T-cell (primary cell): ENCODE results near the gene PRR5L. TPM values are rescaled to one million over a fixed set of nuclear protein-coding genes. Genes with fewer than 3 reads are reported as not detected.

Experiments
- ATAC-seq, 4 experiments: fragments of 200-7000 bp in 3 of 4; fragments of 150-1000 bp in 1 of 4; cut with Tn5 transposase; replicated peaks in 1 of 4; 1 replicate in 3 of 4; 2 replicates in 1 of 4; pipeline ENCODE4 v1.10.0; 2021; ENCODE audit warnings: moderate library complexity in 3 of 4, mild to moderate bottlenecking in 2 of 4, moderate number of reproducible peaks in 1 of 4
- CTCF ChIA-PET, 2 donors: fragments of 300-600 bp; sonication (Branson Sonifier 250); formaldehyde crosslinking; loops; one replicate each; lab custom pipeline; 2022; ENCODE audit warnings: antibody characterized with exemption in 2 of 2; lab: Charles Lee
- POLR2A ChIA-PET, 2 donors: fragments of 300-600 bp; sonication (Branson Sonifier 250); formaldehyde crosslinking; loops; one replicate each; lab custom pipeline; 2022; ENCODE audit warnings: antibody characterized with exemption in 2 of 2; lab: Charles Lee
- DNase-seq, 35 experiments: peaks; one replicate each; pipeline versions ENCODE4 v3.0.0 to v3.0.0-alpha.2; 2013 to 2023
- H3K27ac ChIP-seq: one replicate; pipeline ENCODE4 v1.5.1; 2013; ENCODE audit warnings: low read length
- H3K27me3 ChIP-seq, 2 experiments: replicated peaks in 1 of 2; 1 replicate in 1 of 2; 2 replicates in 1 of 2; pipeline versions ENCODE4 v1.6.1 to v1.7.0; 2013; ENCODE audit warnings: low read length in 1 of 2, mixed read lengths in 1 of 2; ENCODE audit not compliant: control insufficient read depth in 2 of 2, insufficient read depth in 2 of 2; ENCODE audit errors: extremely low read depth in 1 of 2
- H3K36me3 ChIP-seq, 2 donors: 1 replicate in 1 of 2; 2 replicates in 1 of 2; pipeline versions ENCODE4 v1.6.1 to v1.7.0; 2013; ENCODE audit warnings: low read length in 1 of 2; ENCODE audit not compliant: control insufficient read depth in 2 of 2, insufficient read depth in 1 of 2; ENCODE audit errors: extremely low read depth in 1 of 2
- H3K4me1 ChIP-seq, 2 experiments: 1 replicate in 1 of 2; 2 replicates in 1 of 2; pipeline versions ENCODE4 v1.6.1 to v1.7.0; 2013; ENCODE audit warnings: low read length in 2 of 2, mixed read lengths in 1 of 2; ENCODE audit not compliant: insufficient read depth in 2 of 2, control insufficient read depth in 1 of 2; ENCODE audit errors: extremely low read depth in 1 of 2
- H3K4me3 ChIP-seq, 2 donors: 1 replicate in 1 of 2; 2 replicates in 1 of 2; pipeline versions ENCODE4 v1.5.1 to v1.7.0; 2013; ENCODE audit warnings: mild to moderate bottlenecking in 2 of 2, low read length in 1 of 2, moderate library complexity in 1 of 2; ENCODE audit not compliant: control insufficient read depth in 1 of 2; ENCODE audit errors: extremely low read depth in 1 of 2
- H3K9me3 ChIP-seq: 2 replicates; pipeline ENCODE4 v1.7.0; 2013
- H3K27ac Mint-ChIP-seq, 2 donors: one replicate each; pipeline ENCODE4 v1.8.0; 2020 to 2021; ENCODE audit warnings: mild to moderate bottlenecking in 2 of 2, mixed read lengths in 2 of 2
- H3K27me3 Mint-ChIP-seq, 2 donors: one replicate each; pipeline ENCODE4 v1.8.0; 2021 to 2022; ENCODE audit warnings: mixed read lengths in 2 of 2
- H3K36me3 Mint-ChIP-seq: one replicate; pipeline ENCODE4 v1.8.0; 2021; ENCODE audit warnings: mixed read lengths
- H3K4me1 Mint-ChIP-seq, 3 donors: one replicate each; pipeline ENCODE4 v1.8.0; 2020 to 2022; ENCODE audit warnings: mixed read lengths in 3 of 3, mild to moderate bottlenecking in 1 of 3
- H3K4me3 Mint-ChIP-seq, 3 donors: one replicate each; pipeline ENCODE4 v1.8.0; 2020 to 2022; ENCODE audit warnings: mild to moderate bottlenecking in 3 of 3, mixed read lengths in 3 of 3, moderate library complexity in 3 of 3
- H3K9me3 Mint-ChIP-seq, 3 donors: one replicate each; pipeline ENCODE4 v1.8.0; 2020 to 2022; ENCODE audit warnings: mixed read lengths in 3 of 3
- WGBS: methylation state at CpG from one replicate; pipeline ENCODE4 v1.1.5; 2013; ENCODE audit warnings: missing lambda C conversion rate; ENCODE audit not compliant: insufficient coverage; 5-methylcytosine and 5-hydroxymethylcytosine counted together
- total RNA-seq, 35 experiments: library from RNA in 6 of 35; stranded (reverse) in 6 of 35; fragments of 120-200 nt in 1 of 35; gene quantifications; one replicate each; pipeline versions ENCODE4 v1.2.1 to v1.2.4 and lab custom pipeline; 2013 to 2026

PRR5L gene
- total RNA-seq, 5 donors from 2014 or later (not counting 1 experiment from before 2014, with no cell fraction given), result 22.3 to 64.0 (median 31.3) TPM

- Histone ChIP-seq H3K4me3 (no peak overlapping the region), H3K9me3 (no peaks in the 10 kb centered on the region), H3K4me1 (no peaks in the 10 kb centered on the region), H3K27me3 (no peaks in the 10 kb centered on the region), H3K36me3 (peaks cover 0 to 42% of the 10 kb centered on the region in 2 donors), H3K27ac (no peak overlapping the region)
- ChIA-PET CTCF (interaction anchor here (0.5 to 3.4 kb wide), 8 partner anchors 8 to 437 kb away, joined by 3 to 35 read pairs (median 4); no protein-coding TSS in a partner anchor), POLR2A (no interaction called here)
- DNase-seq (no peak), ATAC-seq (no peak)
- H3K4me3 Mint-ChIP-seq, result no peak overlapping the region
- peaks cover 45 to 53% (median 49%) of the 10 kb centered on the region in 3 donors for H3K4me1 Mint-ChIP-seq
- H3K27me3 Mint-ChIP-seq, result no peaks in the 10 kb centered on the region
- H3K9me3 Mint-ChIP-seq, result no peaks in the 10 kb centered on the region
- H3K27ac Mint-ChIP-seq, result no peak overlapping the region
- H3K36me3 Mint-ChIP-seq, result peaks cover 36% of the 10 kb centered on the region
- WGBS, result 100% methylated on average over 2 of the region's 5 CpGs
Observed at GRCh38 chr11:36501236-36501635, 205.1 kb downstream of the PRR5L start.

- Mint-ChIP-seq H3K27me3 (peaks cover 0 to under 1% of the 10 kb centered on the region in 2 donors), H3K4me1 (peaks cover 51 to 60% (median 52%) of the 10 kb centered on the region in 3 donors), H3K27ac (peak overlapping the region; percentile 1 to 53), H3K9me3 (no peaks in the 10 kb centered on the region), H3K4me3 (peak overlapping the region; percentile 89 to 97 (median 97)), H3K36me3 (peaks cover 6% of the 10 kb centered on the region)
- no CpG with 5 or more reads among the region's 7 CpGs for WGBS
- H3K9me3 ChIP-seq, result no peaks in the 10 kb centered on the region
- H3K4me1 ChIP-seq, result peaks cover 0 to 18% of the 10 kb centered on the region in 2 experiments
- H3K27me3 ChIP-seq, result no peaks in the 10 kb centered on the region
- no peak overlapping the region for H3K4me3 ChIP-seq
- CTCF ChIA-PET, result interaction anchor here (1.0 to 2.9 kb wide), 7 partner anchors 9 to 218 kb away, joined by 4 to 22 read pairs (median 7); no protein-coding TSS in a partner anchor
- DNase-seq (no peak), ATAC-seq (no peak)
- H3K36me3 ChIP-seq, result peaks cover 0 to 7% of the 10 kb centered on the region in 2 donors
- H3K27ac ChIP-seq, result peak overlapping the region; percentile 27
- POLR2A ChIA-PET, result interaction anchor here in 1 of 2 donors (1.6 kb wide), 1 partner anchor 15 kb away, joined by 6 read pairs; no protein-coding TSS in a partner anchor
Observed at GRCh38 chr11:36507824-36508489, 211.9 kb downstream of the PRR5L start.

GRCh38 chr11:36508743-36509142 lies 212.7 kb downstream of the PRR5L start:
- no peaks in the 10 kb centered on the region for H3K9me3 Mint-ChIP-seq
- Histone ChIP-seq H3K27ac (peak overlapping the region; percentile 27), H3K27me3 (no peaks in the 10 kb centered on the region), H3K4me3 (peak overlapping the region in 1 of 2 donors; percentile 95), H3K9me3 (no peaks in the 10 kb centered on the region), H3K4me1 (peaks cover 0 to 18% of the 10 kb centered on the region in 2 experiments), H3K36me3 (peaks cover 0 to 4% of the 10 kb centered on the region in 2 donors)
- H3K36me3 Mint-ChIP-seq, result peaks cover 6% of the 10 kb centered on the region
- H3K4me1 Mint-ChIP-seq, result peaks cover 47 to 55% (median 47%) of the 10 kb centered on the region in 3 donors
- ChIA-PET POLR2A (interaction anchor here in 1 of 2 donors (1.6 kb wide), 1 partner anchor 16 kb away, joined by 6 read pairs; no protein-coding TSS in a partner anchor), CTCF (interaction anchor here (1.0 to 2.9 kb wide), 8 partner anchors 10 to 687 kb away, joined by 4 to 22 read pairs (median 6); no protein-coding TSS in a partner anchor)
- peak overlapping the region; percentile 91 to 94 for H3K27ac Mint-ChIP-seq
- H3K27me3 Mint-ChIP-seq, result peaks cover 0 to 6% of the 10 kb centered on the region in 2 donors
- DNase-seq (no peak), ATAC-seq (no peak)
- peak overlapping the region; percentile 89 to 97 (median 97) for H3K4me3 Mint-ChIP-seq
- WGBS, result no CpG with 5 or more reads among the region's 3 CpGs

- Mint-ChIP-seq H3K4me3 (peak overlapping the region; percentile 89 to 97 (median 97)), H3K27me3 (peaks cover 3 to 8% of the 10 kb centered on the region in 2 donors), H3K4me1 (peaks cover 44 to 51% (median 45%) of the 10 kb centered on the region in 3 donors), H3K27ac (peak overlapping the region; percentile 91 to 94), H3K36me3 (peaks cover 5% of the 10 kb centered on the region), H3K9me3 (no peaks in the 10 kb centered on the region)
- H3K27ac ChIP-seq, result peak overlapping the region; percentile 27
- under 1% methylated on average over 11 of the region's 15 CpGs for WGBS
- peaks cover 0 to 18% of the 10 kb centered on the region in 2 experiments for H3K4me1 ChIP-seq
- H3K9me3 ChIP-seq, result no peaks in the 10 kb centered on the region
- ATAC-seq, result peak in 1 of 4 experiments; percentile 33
- no peaks in the 10 kb centered on the region for H3K27me3 ChIP-seq
- H3K36me3 ChIP-seq, result peaks cover 0 to 4% of the 10 kb centered on the region in 2 donors
- peak overlapping the region; percentile 95 to 97 for H3K4me3 ChIP-seq
- CTCF ChIA-PET, result interaction anchor here (0.6 to 2.9 kb wide), 11 partner anchors 10 to 966 kb away, joined by 3 to 22 read pairs (median 5); no protein-coding TSS in a partner anchor
- peak in 7 of 35 experiments; percentile 1 to 60 (median 10) for DNase-seq
- POLR2A ChIA-PET, result interaction anchor here in 1 of 2 donors (0.7 to 1.6 kb wide), 2 partner anchors 16 to 112 kb away, joined by 4 to 6 read pairs; no protein-coding TSS in a partner anchor
Observed at GRCh38 chr11:36509201-36509639, 213.1 kb downstream of the PRR5L start.

GRCh38 chr11:36509694-36510593 lies 213.9 kb downstream of the PRR5L start, which contains the start of gene TRAF6:
Gene TRAF6 (minus strand): TSS chr11:36510272. CDS start chr11:36501515, 8,757 bp downstream.
- WGBS, result under 1% methylated on average over 69 of the region's 81 CpGs
- peak within 1 kb of the TSS; percentile 95 to 97 for H3K4me3 ChIP-seq
- no peaks in the 10 kb centered on the region for H3K9me3 ChIP-seq
- Mint-ChIP-seq H3K36me3 (no peaks in the 10 kb centered on the region), H3K27ac (peak within 1 kb of the TSS; percentile 91 to 94), H3K4me1 (peaks cover 38 to 45% (median 38%) of the 10 kb centered on the region in 3 donors), H3K27me3 (peaks cover 10 to 13% of the 10 kb centered on the region in 2 donors), H3K9me3 (no peaks in the 10 kb centered on the region), H3K4me3 (peak within 1 kb of the TSS; percentile 89 to 97 (median 97))
- H3K4me1 ChIP-seq, result peaks cover 0 to 18% of the 10 kb centered on the region in 2 experiments
- DNase-seq (peak; percentile 62 to 93 (median 83)), ATAC-seq (peak; percentile 95 to 97 (median 96))
- ChIA-PET POLR2A (interaction anchor here in 1 of 2 donors (0.7 kb wide), 1 partner anchor 112 kb away, joined by 4 read pairs; no protein-coding TSS in a partner anchor), CTCF (interaction anchor here (0.6 to 2.9 kb wide), 12 partner anchors 11 to 967 kb away, joined by 3 to 22 read pairs (median 4); no protein-coding TSS in a partner anchor)
- H3K36me3 ChIP-seq, result peaks cover 0 to 3% of the 10 kb centered on the region in 2 donors
- peak within 1 kb of the TSS; percentile 77 for H3K27ac ChIP-seq
- H3K27me3 ChIP-seq, result no peaks in the 10 kb centered on the region
